ENCODE data around the gene TMEM229B. TPM values are rescaled to one million over a fixed set of nuclear protein-coding genes. Genes with fewer than 3 reads are reported as not detected.
"Not testable (repeated sequence)": the region's sequence is repeated elsewhere in the genome, so short reads cannot be mapped to it uniquely, and the experiment has no call there.

Gene TMEM229B
- total RNA-seq, 1 donor from 2014 or later = 0.64 TPM

- DNase-seq (ENCODE audit: low read depth in 2 of 2) = no peak
Measured at GRCh38 chr14:67457782-67458181, 30.7 kb downstream of the TMEM229B start.

GRCh38 chr14:67456732-67457131 lies 31.8 kb downstream of the TMEM229B start:
- no peak for DNase-seq (ENCODE audit: low read depth in 2 of 2)

GRCh38 chr14:67453575-67454300 lies 34.8 kb downstream of the TMEM229B start:
- no peak for DNase-seq (ENCODE audit: low read depth in 2 of 2)

- DNase-seq (ENCODE audit: low read depth in 2 of 2) = not testable (repeated sequence)
Measured at GRCh38 chr14:67451667-67452066, 36.9 kb downstream of the TMEM229B start.

GRCh38 chr14:67449096-67449495 lies 39.4 kb downstream of the TMEM229B start:
- DNase-seq (ENCODE audit: low read depth in 2 of 2) = no peak

- DNase-seq (ENCODE audit: low read depth in 2 of 2) = no peak
Measured at GRCh38 chr14:67447033-67447381, 41.5 kb downstream of the TMEM229B start.

- DNase-seq (ENCODE audit: low read depth in 2 of 2) = no peak
Measured at GRCh38 chr14:67446371-67447032, 42.0 kb downstream of the TMEM229B start.

GRCh38 chr14:67444395-67444794 lies 44.1 kb downstream of the TMEM229B start:
- no peak for DNase-seq (ENCODE audit: low read depth in 2 of 2)

GRCh38 chr14:67442139-67442906 lies 46.2 kb downstream of the TMEM229B start:
- no peak for DNase-seq (ENCODE audit: low read depth in 2 of 2)

- DNase-seq (ENCODE audit: low read depth in 2 of 2) = no peak
Measured at GRCh38 chr14:67441672-67442071, 46.8 kb downstream of the TMEM229B start.

- no peak for DNase-seq (ENCODE audit: low read depth in 2 of 2)
Measured at GRCh38 chr14:67441256-67441655, 47.3 kb downstream of the TMEM229B start.

GRCh38 chr14:67440513-67440912 lies 48.0 kb downstream of the TMEM229B start:
- no peak for DNase-seq (ENCODE audit: low read depth in 2 of 2)

GRCh38 chr14:67438969-67439368 lies 49.6 kb downstream of the TMEM229B start:
- DNase-seq (ENCODE audit: low read depth in 2 of 2) = no peak

- no peak for DNase-seq (ENCODE audit: low read depth in 2 of 2)
Measured at GRCh38 chr14:67436006-67436866, 52.3 kb downstream of the TMEM229B start.

GRCh38 chr14:67435603-67436002 lies 52.9 kb downstream of the TMEM229B start:
- no peak for DNase-seq (ENCODE audit: low read depth in 2 of 2)

GRCh38 chr14:67432050-67432564 lies 56.4 kb downstream of the TMEM229B start:
- no peak for DNase-seq (ENCODE audit: low read depth in 2 of 2)

- no peak for DNase-seq (ENCODE audit: low read depth in 2 of 2)
Measured at GRCh38 chr14:67429510-67430205, 58.9 kb downstream of the TMEM229B start.

- DNase-seq (ENCODE audit: low read depth in 2 of 2) = no peak
Measured at GRCh38 chr14:67428501-67429031, 60.0 kb downstream of the TMEM229B start.

- DNase-seq (ENCODE audit: low read depth in 2 of 2) = peak; percentile 48 to 77
Measured at GRCh38 chr14:67426983-67427606, 61.4 kb downstream of the TMEM229B start.

- DNase-seq (ENCODE audit: low read depth in 2 of 2) = no peak
Measured at GRCh38 chr14:67426161-67426560, 62.4 kb downstream of the TMEM229B start.

Measured in dermis microvascular lymphatic vessel endothelial cell (primary cell).